SK-N-SH treated with all-trans-retinoic acid at 6 μM for 48 hours (cell line): ENCODE measurements around the gene LRMDA.

Source experiments
- CREB5 ChIP-seq: fragments of 250-450 bp; sonication (Bioruptor Pico); IDR thresholded peaks from 2 replicates; pipeline ENCODE4 v1.5.1; 2020; ENCODE audit warnings: low read depth, mild to moderate bottlenecking, moderate library complexity
- ESRRG ChIP-seq: fragments of 250-450 bp; sonication (Bioruptor Pico); IDR thresholded peaks from 2 replicates; pipeline ENCODE4 v1.6.1; 2021; ENCODE audit warnings: mild to moderate bottlenecking
- GLIS3 ChIP-seq: fragments of 250-450 bp; sonication (Bioruptor Pico); IDR thresholded peaks from 2 replicates; pipeline ENCODE4 v1.5.0; 2020; ENCODE audit warnings: mild to moderate bottlenecking, moderate library complexity
- OSR1 ChIP-seq: fragments of 250-450 bp; sonication (Bioruptor Pico); IDR thresholded peaks from 2 replicates; pipeline ENCODE4 v1.8.0; 2022; ENCODE audit warnings: moderate library complexity, mild to moderate bottlenecking, inconsistent platforms
- PATZ1 ChIP-seq: fragments of 250-450 bp; sonication (Bioruptor Pico); IDR thresholded peaks from 2 replicates; pipeline ENCODE4 v1.8.0; 2020; ENCODE audit warnings: mild to moderate bottlenecking, moderate library complexity, borderline replicate concordance
- POU6F1 ChIP-seq: fragments of 250-450 bp; sonication (Bioruptor Pico); IDR thresholded peaks from 2 replicates; pipeline ENCODE4 v1.8.0; 2021; ENCODE audit warnings: low read depth, mild to moderate bottlenecking, moderate library complexity, borderline replicate concordance
- RARB ChIP-seq: fragments of 250-450 bp; sonication (Bioruptor Pico); IDR thresholded peaks from 2 replicates; pipeline ENCODE4 v1.8.0; 2021; ENCODE audit warnings: mild to moderate bottlenecking, moderate library complexity
- ZC3H10 ChIP-seq: fragments of 250-450 bp; sonication (Bioruptor Pico); IDR thresholded peaks from 2 replicates; pipeline ENCODE4 v1.5.1; 2021; ENCODE audit warnings: mild to moderate bottlenecking, moderate library complexity
- ZFP3 ChIP-seq: fragments of 250-450 bp; sonication (Bioruptor Pico); IDR thresholded peaks from 2 replicates; pipeline ENCODE4 v1.5.0; 2020; ENCODE audit warnings: mild to moderate bottlenecking, moderate library complexity
- ZFP30 ChIP-seq: fragments of 450-650 bp; formaldehyde crosslinking; IDR thresholded peaks from 2 replicates; pipeline ENCODE4 v1.5.0; 2022; ENCODE audit warnings: mild to moderate bottlenecking, moderate library complexity

- TF ChIP-seq ZFP3 (no peak), OSR1 (no peak), GLIS3 (no peak), ESRRG (CRISPR knock-in tag) (no peak), POU6F1 (CRISPR knock-in tag) (no peak), PATZ1 (CRISPR knock-in tag) (no peak), ZC3H10 (CRISPR knock-in tag) (no peak), RARB (CRISPR knock-in tag) (no peak), CREB5 (CRISPR knock-in tag) (no peak), ZFP30 (CRISPR knock-in tag) (no peak)
These were observed 234.3 kb downstream of the LRMDA start for GRCh38 chr10:75665707-75666106.
